A549 (cell line): ENCODE results near the gene PIGZ. TPM values are rescaled to one million over a fixed set of nuclear protein-coding genes. Genes with fewer than 3 reads are reported as not detected.

ENCODE experiments used
- ATAC-seq, 2 experiments: fragments of 200-7000 bp in 1 of 2; fragments of >200 bp in 1 of 2; cut with Nextera tagmentation in 1 of 2; cut with Tn5 transposase in 1 of 2; 3 replicates each; pipeline versions ENCODE4 v1.8.0 to v1.9.1; 2018 to 2020; ENCODE audit warnings: mild to moderate bottlenecking in 1 of 2, moderate library complexity in 1 of 2
- CTCF ChIA-PET: fragments of 300-600 bp; sonication (Branson Sonifier 250); formaldehyde crosslinking; extraction: SDS; loops from one replicate; lab custom pipeline; 2021; ENCODE audit warnings: antibody characterized with exemption, inconsistent platforms; lab: Yijun Ruan, JAX
- POLR2A ChIA-PET: fragments of 350-600 bp; formaldehyde crosslinking; extraction: SDS; loops from one replicate; lab custom pipeline; 2021; ENCODE audit warnings: antibody characterized with exemption, inconsistent platforms; lab: Yijun Ruan, JAX
- DNase-seq, 2 experiments: peaks; one replicate each; pipeline versions ENCODE4 v3.0.0 to v3.0.0-alpha.2; 2011 to 2016; ENCODE audit warnings: low read depth in 1 of 2, low spot score in 1 of 2
- FAIRE-seq: peaks from 2 replicates; lab custom pipeline; 2011; peaks lifted over from hg19 to GRCh38; lab: Jason Lieb, UNC
- H3K27ac ChIP-seq, 2 experiments: fragments of >200 bp; sonication (Bioruptor Twin); formaldehyde crosslinking; 3 replicates each; pipeline ENCODE4 v1.5.1; 2016 to 2017
- H3K4me1 ChIP-seq: fragments of >200 bp; sonication (Bioruptor Twin); formaldehyde crosslinking; 3 replicates; pipeline ENCODE4 v1.6.1; 2016
- H3K4me2 ChIP-seq: fragments of >200 bp; sonication (Bioruptor Twin); formaldehyde crosslinking; 3 replicates; pipeline ENCODE4 v1.6.1; 2016
- H3K4me3 ChIP-seq: fragments of >200 bp; sonication (Bioruptor Twin); formaldehyde crosslinking; 3 replicates; pipeline ENCODE4 v1.5.1; 2016
- H3K9me3 ChIP-seq: fragments of >200 bp; sonication (Bioruptor Twin); formaldehyde crosslinking; 3 replicates; pipeline ENCODE4 v1.6.1; 2016
- BHLHE40 ChIP-seq: IDR thresholded peaks from 2 replicates; pipeline ENCODE4 v1.6.1; 2012; ENCODE audit warnings: low read depth, low read length, inconsistent platforms
- CHD2 ChIP-seq: fragments of 150-350 bp; IDR thresholded peaks from 2 replicates; pipeline ENCODE4 v1.6.1; 2014; ENCODE audit warnings: low read length; ENCODE audit not compliant: partially characterized antibody
- CHD4 ChIP-seq: fragments of 200-600 bp; sonication (generic); IDR thresholded peaks from 2 replicates; pipeline ENCODE4 v1.6.1; 2016; ENCODE audit warnings: antibody characterized with exemption, mild to moderate bottlenecking, borderline replicate concordance
- EP300 ChIP-seq, 2 experiments: fragments of >200 bp; sonication (Bioruptor Twin); formaldehyde crosslinking; IDR thresholded peaks; 2 replicates in 1 of 2; 3 replicates in 1 of 2; pipeline ENCODE4 v1.6.1; 2016 to 2017
- FOXS1 ChIP-seq: fragments of 250-450 bp; sonication (Bioruptor Pico); IDR thresholded peaks from 2 replicates; pipeline ENCODE4 v1.5.0; 2020; ENCODE audit warnings: mild to moderate bottlenecking, moderate library complexity
- HOXB5 ChIP-seq: fragments of 250-450 bp; sonication (Bioruptor Pico); IDR thresholded peaks from 2 replicates; pipeline ENCODE4 v1.5.0; 2020; ENCODE audit warnings: mild to moderate bottlenecking, moderate library complexity
- KDM5A ChIP-seq: fragments of 200-600 bp; sonication (generic); IDR thresholded peaks from 2 replicates; pipeline ENCODE4 v1.6.1; 2016; ENCODE audit warnings: antibody characterized with exemption, mild to moderate bottlenecking
- MAZ ChIP-seq: fragments of 150-350 bp; IDR thresholded peaks from 2 replicates; pipeline ENCODE4 v1.6.1; 2014; ENCODE audit warnings: antibody characterized with exemption, low read depth, low read length, borderline replicate concordance
- MYC ChIP-seq: IDR thresholded peaks from 2 replicates; pipeline ENCODE4 v1.6.1; 2012; ENCODE audit warnings: mild to moderate bottlenecking, inconsistent platforms, low read length, improper control_type of control experiment, borderline replicate concordance
- NFE2L2 ChIP-seq: fragments of 150-350 bp; conservative IDR thresholded peaks from 2 replicates; pipeline ENCODE4 v1.6.1; 2014; ENCODE audit warnings: low read length
- NR3C1 ChIP-seq: fragments of >200 bp; sonication (Bioruptor Twin); formaldehyde crosslinking; IDR thresholded peaks from 3 replicates; pipeline ENCODE4 v1.6.1; 2017
- RAD21 ChIP-seq, 2 experiments: fragments of >200 bp in 1 of 2; sonication (Bioruptor Twin) in 1 of 2; formaldehyde crosslinking in 1 of 2; IDR thresholded peaks in 1 of 2; conservative IDR thresholded peaks in 1 of 2; 2 replicates in 1 of 2; 3 replicates in 1 of 2; pipeline ENCODE4 v1.6.1; 2012 to 2018; ENCODE audit warnings: inconsistent platforms in 1 of 2
- RARB ChIP-seq: fragments of 250-450 bp; sonication (Bioruptor Pico); IDR thresholded peaks from 2 replicates; pipeline ENCODE4 v1.8.0; 2021; ENCODE audit warnings: mild to moderate bottlenecking, moderate library complexity
- SREBF2 ChIP-seq: fragments of 450-650 bp; IDR thresholded peaks from 2 replicates; pipeline ENCODE4 v1.6.1; 2014; ENCODE audit warnings: mild to moderate bottlenecking, moderate library complexity
- ZC3H11A ChIP-seq: fragments of 450-650 bp; IDR thresholded peaks from 2 replicates; pipeline ENCODE4 v1.6.1; 2014; ENCODE audit warnings: antibody characterized with exemption, mild to moderate bottlenecking
- ZFP36 ChIP-seq: fragments of 450-650 bp; IDR thresholded peaks from 2 replicates; pipeline ENCODE4 v1.6.1; 2014; ENCODE audit warnings: borderline replicate concordance; ENCODE audit not compliant: partially characterized antibody
- WGBS: methylation state at CpG from one replicate; pipeline ENCODE4 v1.1.6; 2017; ENCODE audit errors: missing lambda C conversion rate; 5-methylcytosine and 5-hydroxymethylcytosine counted together
- polyA plus RNA-seq, 4 experiments: library from polyadenylated mRNA; depleted of rRNA in 3 of 4; stranded (reverse); fragments of >200 nt; fragmentation: RNase III in 1 of 4; extraction: RNeasy Plus Mini Kit Qiagen cat#74134 plus additional on column Dnase treatment in 1 of 4; gene quantifications; 2 replicates in 3 of 4; 3 replicates in 1 of 4; pipeline ENCODE4 v1.2.3, GENCODE V29; 2011 to 2017
- TF ChIP-seq, protein P1 (sequence below): fragments of 450-650 bp; IDR thresholded peaks from 2 replicates; pipeline ENCODE4 v1.6.1; 2014; ENCODE audit warnings: antibody characterized with exemption
- TF ChIP-seq, protein P2 (sequence below): fragments of >200 bp; sonication (Bioruptor Twin); formaldehyde crosslinking; IDR thresholded peaks from 3 replicates; pipeline ENCODE4 v1.6.1; 2016
- TF ChIP-seq, protein P3 (sequence below): fragments of 250-450 bp; sonication (Bioruptor Pico); IDR thresholded peaks from 2 replicates; pipeline ENCODE4 v1.5.0; 2021; ENCODE audit warnings: mild to moderate bottlenecking, moderate library complexity, borderline replicate concordance

PIGZ gene
- polyA plus RNA-seq, 2 of the 4 experiments (the other 2 are of a cell fraction): 1.4 to 1.8 TPM

DNA sequence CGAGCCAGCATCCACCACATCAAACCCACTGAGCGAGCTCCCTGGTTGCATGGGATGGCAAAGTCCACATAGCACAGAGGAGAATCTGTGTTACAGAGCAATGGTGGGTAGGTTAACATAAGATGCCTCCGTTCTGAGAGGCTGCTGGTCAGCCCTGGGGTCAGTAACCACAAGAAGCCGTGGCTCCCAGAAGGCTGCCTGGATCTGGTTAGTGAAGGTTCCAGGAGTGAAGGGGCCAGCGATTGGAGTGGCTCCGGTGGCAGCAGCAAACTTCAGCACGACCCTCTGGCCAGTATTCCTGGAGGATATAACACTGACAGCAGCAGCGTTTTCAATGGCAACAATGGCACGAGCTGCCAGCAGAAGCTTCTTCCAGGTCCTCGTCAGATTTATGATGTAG lies 18.4 kb upstream of the PIGZ start (continued):
- TF ChIP-seq RAD21 (conservative IDR thresholded peaks at IDR 0.05 in 1 of 2, IDR thresholded peaks at IDR 0.05 in 1 of 2): no peak

DNA sequence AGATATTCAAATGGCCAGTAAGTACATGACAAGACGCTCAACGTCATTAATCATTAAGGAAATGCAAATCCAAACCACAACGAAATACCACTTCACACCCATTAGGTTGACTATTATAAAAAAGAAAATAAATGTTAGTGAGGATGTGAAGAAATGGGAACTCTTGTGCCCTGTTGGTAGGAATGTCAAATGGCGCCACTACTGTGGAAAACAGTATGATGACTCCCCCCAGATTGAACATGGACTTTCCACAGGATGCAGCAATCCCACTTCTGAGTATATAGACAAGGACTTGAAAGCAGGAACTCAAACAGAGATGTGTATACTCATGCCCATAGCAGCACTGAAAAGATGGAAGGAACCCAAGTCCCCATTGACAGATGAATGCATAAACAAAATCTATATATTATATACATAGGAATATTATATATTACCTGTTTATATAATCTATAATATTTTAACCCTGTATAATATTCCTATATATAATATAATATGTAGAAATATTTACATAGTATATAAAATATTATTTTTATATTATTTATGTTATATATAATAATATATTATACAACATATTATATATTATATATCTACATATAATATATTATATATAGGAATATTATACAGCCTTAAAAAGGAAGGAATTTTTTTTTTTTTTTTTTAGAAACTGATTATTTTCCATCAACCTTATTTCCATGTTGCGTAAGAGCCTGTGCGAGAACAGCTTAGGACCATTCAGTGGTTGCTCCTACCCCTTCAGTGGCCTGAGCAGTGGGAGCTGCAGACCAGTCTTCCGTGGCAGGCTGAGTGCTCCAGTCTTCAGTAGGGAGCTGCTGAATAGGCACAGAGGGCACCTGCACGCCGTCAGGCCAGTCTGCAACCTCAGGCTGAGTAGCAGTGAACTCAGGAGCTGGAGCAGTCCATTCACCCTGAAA lies 17.6 kb upstream of the PIGZ start:
- no peak overlapping the region for H3K4me3 ChIP-seq
- ATAC-seq: no peak
- TF ChIP-seq MAZ (no peak), EP300 (IDR thresholded peaks at IDR 0.05) (no peak)
- TF ChIP-seq, protein P1, sequence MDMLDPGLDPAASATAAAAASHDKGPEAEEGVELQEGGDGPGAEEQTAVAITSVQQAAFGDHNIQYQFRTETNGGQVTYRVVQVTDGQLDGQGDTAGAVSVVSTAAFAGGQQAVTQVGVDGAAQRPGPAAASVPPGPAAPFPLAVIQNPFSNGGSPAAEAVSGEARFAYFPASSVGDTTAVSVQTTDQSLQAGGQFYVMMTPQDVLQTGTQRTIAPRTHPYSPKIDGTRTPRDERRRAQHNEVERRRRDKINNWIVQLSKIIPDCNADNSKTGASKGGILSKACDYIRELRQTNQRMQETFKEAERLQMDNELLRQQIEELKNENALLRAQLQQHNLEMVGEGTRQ: no peak
- TF ChIP-seq, all 56 proteins: peak for 0
- ChIA-PET POLR2A (no interaction called here), CTCF (interaction anchor here (0.6 to 2.8 kb wide), 3 partner anchors 16 to 43 kb away, joined by 3 to 9 read pairs (median 3); partner anchors contain the start of gene MELTF)
- no peak for FAIRE-seq
- H3K9me3 ChIP-seq: 0 out of 3 replicates have a peak, but pooled peaks cover 4% of the 10 kb centered on the region
- DNase-seq: no peak
- H3K4me1 ChIP-seq: no peaks in the 10 kb centered on the region
- no peak overlapping the region for H3K4me2 ChIP-seq
- H3K27ac ChIP-seq: no peak overlapping the region
- WGBS: 68% methylated on average over 9 of the region's 9 CpGs

DNA sequence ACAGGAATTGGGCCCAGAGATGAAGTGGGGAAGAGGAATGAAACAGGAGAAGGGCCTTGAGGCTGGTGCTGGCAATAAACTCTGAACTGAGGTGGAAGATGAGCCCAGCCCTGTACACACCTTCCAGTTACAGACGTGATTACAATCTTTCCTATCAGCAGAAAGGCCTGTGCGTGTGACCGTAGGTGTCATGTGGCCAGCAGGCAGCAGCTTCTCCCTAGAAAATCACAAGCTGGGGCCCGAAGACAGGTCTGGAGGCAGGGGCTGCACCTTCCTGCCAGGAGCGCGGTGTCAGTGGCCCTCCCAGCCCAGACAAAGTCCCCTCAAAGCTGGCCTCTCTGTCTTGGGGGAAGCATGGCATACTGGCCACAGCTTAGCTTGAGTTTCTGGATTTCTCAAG lies 16.7 kb upstream of the PIGZ start:
- 0 out of 3 replicates have a peak, but pooled peaks cover 4% of the 10 kb centered on the region for H3K9me3 ChIP-seq
- WGBS: 75% methylated on average over 6 of the region's 6 CpGs
- CTCF ChIA-PET: interaction anchor here (0.9 to 2.8 kb wide), 2 partner anchors 15 to 44 kb away, joined by 3 to 9 read pairs; partner anchors contain the start of gene MELTF

DNA sequence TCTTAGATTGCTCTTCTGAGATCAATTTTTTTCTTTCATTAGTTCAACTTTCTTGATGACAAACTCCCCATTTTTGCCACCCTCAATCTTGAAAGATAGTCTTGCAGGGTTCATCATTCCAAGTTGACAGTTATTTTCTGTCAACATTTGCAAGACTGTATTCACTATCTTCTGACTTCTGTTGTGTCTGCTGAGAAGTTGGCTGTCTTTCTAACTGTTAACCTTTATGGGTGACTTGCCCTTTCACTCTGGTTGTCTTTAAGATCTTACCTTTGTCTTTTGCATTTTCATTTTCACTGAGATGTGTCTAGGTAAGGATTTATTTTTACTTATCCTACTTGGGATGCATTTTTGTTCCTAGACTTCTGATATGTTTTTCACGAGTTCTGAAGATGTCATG lies 14.6 kb upstream of the PIGZ start:
- Histone ChIP-seq H3K4me2 (no peak overlapping the region), H3K4me1 (no peaks in the 10 kb centered on the region), H3K27ac (no peak overlapping the region), H3K4me3 (no peak overlapping the region), H3K9me3 (0 out of 3 replicates have a peak, but pooled peaks cover 4% of the 10 kb centered on the region)
- POLR2A ChIA-PET: no interaction called here
- CTCF ChIA-PET: interaction anchor here (1.8 kb wide), 1 partner anchor 19 kb away, joined by 5 read pairs; no protein-coding TSS in a partner anchor
- ATAC-seq (no peak), FAIRE-seq (no peak), DNase-seq (no peak)
- TF ChIP-seq NFE2L2 (no peak), RARB (no peak), CHD4 (no peak), ZC3H11A (no peak), BHLHE40 (no peak)
- TF ChIP-seq, protein P2, sequence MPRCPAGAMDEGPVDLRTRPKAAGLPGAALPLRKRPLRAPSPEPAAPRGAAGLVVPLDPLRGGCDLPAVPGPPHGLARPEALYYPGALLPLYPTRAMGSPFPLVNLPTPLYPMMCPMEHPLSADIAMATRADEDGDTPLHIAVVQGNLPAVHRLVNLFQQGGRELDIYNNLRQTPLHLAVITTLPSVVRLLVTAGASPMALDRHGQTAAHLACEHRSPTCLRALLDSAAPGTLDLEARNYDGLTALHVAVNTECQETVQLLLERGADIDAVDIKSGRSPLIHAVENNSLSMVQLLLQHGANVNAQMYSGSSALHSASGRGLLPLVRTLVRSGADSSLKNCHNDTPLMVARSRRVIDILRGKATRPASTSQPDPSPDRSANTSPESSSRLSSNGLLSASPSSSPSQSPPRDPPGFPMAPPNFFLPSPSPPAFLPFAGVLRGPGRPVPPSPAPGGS: no peak
- 0% methylated on average over 1 of the region's 1 CpG for WGBS

More for the DNA sequence above, 16.7 kb upstream of the PIGZ start:
- no peak overlapping the region for H3K27ac ChIP-seq
- POLR2A ChIA-PET: no interaction called here
- H3K4me1 ChIP-seq: no peaks in the 10 kb centered on the region
- H3K4me3 ChIP-seq: no peak overlapping the region
- no peak for FAIRE-seq
- ATAC-seq: no peak
- TF ChIP-seq RARB: no peak
- TF ChIP-seq ZFP36: no peak
- no peak for TF ChIP-seq KDM5A
- no peak for TF ChIP-seq FOXS1 (CRISPR knock-in tag)
- no peak for TF ChIP-seq MYC
- TF ChIP-seq, protein P1: no peak
- TF ChIP-seq NR3C1: no peak
- no peak for TF ChIP-seq SREBF2
- TF ChIP-seq HOXB5 (CRISPR knock-in tag): no peak
- TF ChIP-seq CHD2: no peak
- TF ChIP-seq, protein P3, sequence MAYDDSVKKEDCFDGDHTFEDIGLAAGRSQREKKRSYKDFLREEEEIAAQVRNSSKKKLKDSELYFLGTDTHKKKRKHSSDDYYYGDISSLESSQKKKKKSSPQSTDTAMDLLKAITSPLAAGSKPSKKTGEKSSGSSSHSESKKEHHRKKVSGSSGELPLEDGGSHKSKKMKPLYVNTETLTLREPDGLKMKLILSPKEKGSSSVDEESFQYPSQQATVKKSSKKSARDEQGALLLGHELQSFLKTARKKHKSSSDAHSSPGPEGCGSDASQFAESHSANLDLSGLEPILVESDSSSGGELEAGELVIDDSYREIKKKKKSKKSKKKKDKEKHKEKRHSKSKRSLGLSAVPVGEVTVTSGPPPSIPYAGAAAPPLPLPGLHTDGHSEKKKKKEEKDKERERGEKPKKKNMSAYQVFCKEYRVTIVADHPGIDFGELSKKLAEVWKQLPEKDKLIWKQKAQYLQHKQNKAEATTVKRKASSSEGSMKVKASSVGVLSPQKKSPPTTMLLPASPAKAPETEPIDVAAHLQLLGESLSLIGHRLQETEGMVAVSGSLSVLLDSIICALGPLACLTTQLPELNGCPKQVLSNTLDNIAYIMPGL (CRISPR knock-in tag): no peak
- no peak for TF ChIP-seq MAZ
- no peak for TF ChIP-seq CHD4
- DNase-seq: no peak
- no peak overlapping the region for H3K4me2 ChIP-seq
